Testis (tissue), 3 donors: Measurements from ENCODE around the gene PNPLA8. TPM values are rescaled to one million over a fixed set of nuclear protein-coding genes. Genes with fewer than 3 reads are reported as not detected.

Source experiments
- DNase-seq: peaks from one replicate; pipeline ENCODE4 v3.0.0-alpha.2; 2019
- H3K27ac ChIP-seq, 2 donors: fragments of 200-600 bp; sonication (generic); one replicate each; pipeline ENCODE4 v1.5.1; 2019
- H3K27me3 ChIP-seq: fragments of 200-600 bp; sonication (generic); one replicate; pipeline ENCODE4 v1.5.1; 2019
- H3K36me3 ChIP-seq: fragments of 200-600 bp; sonication (generic); one replicate; pipeline ENCODE4 v1.5.1; 2017; ENCODE audit warnings: low read depth; ENCODE audit errors: missing control alignments
- H3K4me1 ChIP-seq: fragments of 200-600 bp; sonication (generic); one replicate; pipeline ENCODE4 v1.5.1; 2019
- H3K4me3 ChIP-seq, 2 donors: fragments of 200-600 bp; sonication (generic); one replicate each; pipeline ENCODE4 v1.5.1; 2017 to 2019
- H3K9me3 ChIP-seq: fragments of 200-600 bp; sonication (generic); one replicate; pipeline ENCODE4 v1.5.1; 2017
- CTCF ChIP-seq, 3 experiments: fragments of 450-650 bp in 2 of 3; fragments of 200-600 bp in 1 of 3; sonication (generic) in 1 of 3; IDR thresholded peaks; one replicate each; pipeline ENCODE4 v1.5.1; 2016 to 2019; ENCODE audit warnings: antibody characterized with exemption in 3 of 3, mild to moderate bottlenecking in 2 of 3, moderate library complexity in 1 of 3
- POLR2A ChIP-seq: fragments of 450-650 bp; IDR thresholded peaks from one replicate; pipeline ENCODE4 v1.6.1; 2017; ENCODE audit warnings: antibody characterized with exemption, mild to moderate bottlenecking, moderate library complexity
- WGBS, 2 donors: methylation state at CpG; one replicate each; pipeline ENCODE4 v1.1.5; 2018; 5-methylcytosine and 5-hydroxymethylcytosine counted together
- intact Hi-C: fragments of 100-400 bp; cut with DNase I; formaldehyde crosslinking; loops from one replicate; pipeline ENCODE4 v1.15.1; 2023; ENCODE audit warnings: low total_unique reads
- polyA plus RNA-seq: library from polyadenylated mRNA; stranded (reverse); fragments of 350-450 nt; fragmentation: Illumina TruSeq; extraction: RNeasy Lipid Tissue Mini Kit (QIAGEN cat#74804); gene quantifications from one replicate; pipeline ENCODE4 v1.2.3, GENCODE V29; 2014; ENCODE audit warnings: low read depth, low replicate concordance; ENCODE audit not compliant: insufficient read depth
- total RNA-seq, 2 donors: library from RNA; depleted of rRNA; stranded (reverse); fragments of >200 nt; gene quantifications; one replicate each; pipeline ENCODE4 v1.2.3, GENCODE V29; 2016

Gene PNPLA8
- total and polyA plus RNA-seq, 3 donors from 2014 or later, result 14.0 to 30.1 (median 23.5) TPM

DNA sequence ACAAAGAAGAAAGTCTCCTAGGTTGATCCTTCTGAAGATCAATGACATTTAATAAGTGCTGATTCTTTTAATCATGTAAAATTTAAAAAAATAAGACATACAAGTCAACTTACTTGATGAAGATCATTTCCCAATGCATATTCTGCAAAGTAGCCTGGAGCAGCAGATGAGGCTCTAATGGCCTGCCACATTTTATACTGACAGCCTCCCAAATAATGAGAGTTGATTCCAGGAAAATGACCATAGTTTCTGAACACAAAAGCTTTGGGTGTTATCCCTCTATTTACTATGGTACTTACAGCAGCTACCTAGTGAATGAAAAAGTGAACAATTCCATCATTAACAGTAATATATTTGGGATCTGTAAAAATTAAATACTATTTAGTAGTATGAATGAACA, 38.3 kb downstream of the PNPLA8 start:
- H3K27me3 ChIP-seq, result no peaks in the 10 kb centered on the region
- H3K9me3 ChIP-seq, result no peaks in the 10 kb centered on the region
- H3K36me3 ChIP-seq, result no peaks in the 10 kb centered on the region
- DNase-seq, result no peak
- H3K27ac ChIP-seq, result no peak overlapping the region
- intact Hi-C loops, result no loop called here
- no peak for TF ChIP-seq CTCF (IDR thresholded peaks at IDR 0.05)
- no peak for TF ChIP-seq POLR2A
- no peak overlapping the region for H3K4me3 ChIP-seq
- H3K4me1 ChIP-seq, result no peaks in the 10 kb centered on the region

GRCh38 chr7:108486291-108486966, 39.5 kb downstream of the PNPLA8 start:
- Histone ChIP-seq H3K36me3 (no peaks in the 10 kb centered on the region), H3K27me3 (no peaks in the 10 kb centered on the region), H3K4me3 (no peak overlapping the region), H3K4me1 (no peaks in the 10 kb centered on the region), H3K27ac (no peak overlapping the region), H3K9me3 (no peaks in the 10 kb centered on the region)
- WGBS, 2 donors, result 87 to 90% methylated on average over 5 of the region's 5 CpGs
- TF ChIP-seq CTCF (IDR thresholded peaks at IDR 0.05) (no peak), POLR2A (no peak)
- DNase-seq, result no peak
- intact Hi-C loops, result no loop called here

GRCh38 chr7:108484137-108484536, 41.8 kb downstream of the PNPLA8 start:
- no peak for TF ChIP-seq POLR2A
- TF ChIP-seq CTCF (IDR thresholded peaks at IDR 0.05), result no peak
- Histone ChIP-seq H3K27me3 (no peaks in the 10 kb centered on the region), H3K4me3 (no peak overlapping the region), H3K9me3 (no peaks in the 10 kb centered on the region), H3K36me3 (no peaks in the 10 kb centered on the region), H3K4me1 (no peaks in the 10 kb centered on the region), H3K27ac (no peak overlapping the region)
- intact Hi-C loops, result no loop called here
- 79 to 93% methylated on average over 1 of the region's 1 CpG for WGBS, 2 donors
- DNase-seq, result no peak

- 96 to 97% methylated on average over 5 of the region's 5 CpGs for WGBS, 2 donors
- H3K36me3 ChIP-seq, result no peaks in the 10 kb centered on the region
- no peak overlapping the region for H3K27ac ChIP-seq
Measured at GRCh38 chr7:108480311-108480710, 45.6 kb downstream of the PNPLA8 start.

More at GRCh38 chr7:108480311-108480710, 45.6 kb downstream of the PNPLA8 start:
- Histone ChIP-seq H3K4me1 (no peaks in the 10 kb centered on the region), H3K27me3 (no peaks in the 10 kb centered on the region), H3K9me3 (no peaks in the 10 kb centered on the region), H3K4me3 (no peak overlapping the region)
- intact Hi-C loops, result no loop called here
- DNase-seq, result no peak
- no peak for TF ChIP-seq CTCF (IDR thresholded peaks at IDR 0.05)
